HT-29 (cell line): ENCODE results near the gene SRPK1. TPM values are rescaled to one million over a fixed set of nuclear protein-coding genes. Genes with fewer than 3 reads are reported as not detected.
A peak's percentile ranks its signal among the peaks of the same experiment; 100 is the strongest.

Source experiments
- DNase-seq: peaks from one replicate; pipeline ENCODE4 v3.0.0-alpha.2; 2015; ENCODE audit warnings: low spot score
- total RNA-seq: library from RNA; depleted of rRNA; stranded (reverse); fragments of >200 nt; shearing (Covaris generic); gene quantifications from 2 replicates; pipeline ENCODE4 v1.2.3, GENCODE V29; 2014

The SRPK1 gene
- total RNA-seq, 1 experiment from 2014 or later, result 59.8 TPM

DNA sequence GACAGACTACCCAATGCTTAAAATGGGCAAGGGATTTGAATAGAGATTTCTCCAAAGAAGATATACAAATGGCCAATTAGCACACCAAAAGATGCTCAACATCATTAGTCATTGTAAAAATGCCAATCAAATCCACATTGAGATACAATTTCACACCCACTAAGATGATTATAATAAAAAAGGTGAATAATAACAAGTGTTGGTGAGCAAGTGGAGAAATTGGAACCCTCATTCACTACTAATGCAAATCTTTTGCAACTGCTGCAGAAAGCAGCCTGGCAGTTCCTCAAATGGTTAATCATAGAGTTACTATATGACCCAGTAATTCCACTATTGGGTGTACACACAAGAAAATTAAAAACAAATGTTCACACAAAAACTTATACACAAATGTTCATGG, 103.4 kb downstream of the SRPK1 start:
- no peak for DNase-seq

DNA sequence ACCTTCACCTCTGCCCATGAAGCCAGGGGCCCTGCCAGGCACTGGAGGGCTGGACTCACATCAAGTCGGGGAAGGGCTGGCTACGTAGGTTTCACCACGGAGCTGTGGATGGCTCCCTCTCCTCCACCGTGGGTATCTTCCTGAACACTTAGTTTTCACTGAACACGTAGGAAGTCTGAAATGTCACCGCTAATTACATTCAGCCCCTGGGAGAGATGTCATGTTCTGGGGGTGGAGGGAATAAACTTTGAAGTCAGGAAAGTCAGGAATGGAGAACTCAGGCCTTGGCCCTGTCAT, 109.3 kb downstream of the SRPK1 start:
- no peak for DNase-seq

DNA sequence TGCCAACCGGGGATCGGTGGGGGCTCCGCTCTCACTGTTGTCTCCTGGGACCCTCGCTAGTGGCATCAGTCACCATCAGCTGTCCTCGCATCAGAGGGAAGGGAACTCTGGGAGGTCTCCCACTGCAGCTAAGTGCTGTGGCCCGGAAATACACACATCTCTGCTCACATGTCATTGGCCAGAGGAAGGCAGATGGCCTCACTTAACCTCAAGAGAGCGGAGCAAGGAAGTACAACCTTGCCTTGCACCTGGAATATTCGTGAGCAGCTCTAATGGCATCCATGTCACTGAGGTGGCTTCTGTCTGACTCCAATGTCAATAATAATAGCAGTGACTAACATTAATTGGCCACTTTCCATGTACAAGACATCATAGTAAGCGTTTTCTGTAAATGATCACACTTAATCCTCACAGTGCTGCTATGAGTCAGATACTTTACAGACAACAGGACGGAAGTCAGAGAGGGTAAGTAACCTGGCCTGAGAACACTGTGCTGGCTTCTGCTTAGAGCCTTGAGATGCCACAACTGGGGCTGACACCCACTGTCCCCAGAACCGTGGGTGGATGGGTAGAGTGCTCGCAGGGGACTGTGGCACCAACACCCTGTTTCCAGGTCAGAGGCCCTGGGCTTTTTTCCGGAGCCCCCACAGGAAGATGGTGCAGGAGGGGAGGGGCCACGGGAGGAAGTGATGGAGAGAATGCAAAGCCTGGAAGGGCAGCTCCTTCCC, 109.8 kb downstream of the SRPK1 start:
- DNase-seq, result peak; percentile 83

DNA sequence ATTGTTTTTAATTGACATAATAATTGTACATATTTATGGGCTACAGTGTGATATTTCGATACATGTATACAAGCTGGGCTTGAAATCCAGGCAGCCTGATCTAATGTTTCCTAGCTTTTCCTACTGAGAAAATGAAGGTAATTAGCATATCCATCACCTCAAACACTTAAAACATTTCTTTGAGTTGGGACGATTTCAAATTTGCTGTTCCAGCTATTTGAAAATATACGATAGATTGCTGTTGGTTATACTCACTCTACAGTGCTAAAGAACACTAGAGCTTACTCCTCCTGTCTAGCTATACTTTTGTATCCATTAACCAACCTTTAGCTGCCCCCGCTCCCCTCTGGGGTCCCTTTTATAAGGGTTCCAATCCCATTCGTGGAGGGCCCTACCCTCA, 111.1 kb downstream of the SRPK1 start:
- DNase-seq, result no peak

DNA sequence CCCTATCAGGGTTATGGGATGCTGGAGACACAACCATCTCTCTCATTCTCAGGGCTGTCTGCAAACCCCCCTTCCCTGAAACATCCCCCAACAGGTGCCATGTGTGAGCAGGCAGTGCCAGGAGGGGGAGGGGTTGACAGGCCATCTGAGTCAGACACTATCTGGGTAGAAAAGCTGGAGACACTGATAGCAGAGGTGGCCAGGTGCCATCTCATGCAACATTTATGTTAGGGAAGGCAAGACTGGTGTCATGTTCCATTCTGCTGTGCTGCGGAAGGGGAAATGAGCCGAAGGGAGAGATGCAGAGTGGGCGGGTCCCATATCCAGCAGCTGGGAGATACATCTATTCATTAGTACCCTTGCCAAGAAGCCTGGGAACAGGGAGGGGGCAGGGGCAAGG, 112.2 kb downstream of the SRPK1 start:
- DNase-seq, result no peak

DNA sequence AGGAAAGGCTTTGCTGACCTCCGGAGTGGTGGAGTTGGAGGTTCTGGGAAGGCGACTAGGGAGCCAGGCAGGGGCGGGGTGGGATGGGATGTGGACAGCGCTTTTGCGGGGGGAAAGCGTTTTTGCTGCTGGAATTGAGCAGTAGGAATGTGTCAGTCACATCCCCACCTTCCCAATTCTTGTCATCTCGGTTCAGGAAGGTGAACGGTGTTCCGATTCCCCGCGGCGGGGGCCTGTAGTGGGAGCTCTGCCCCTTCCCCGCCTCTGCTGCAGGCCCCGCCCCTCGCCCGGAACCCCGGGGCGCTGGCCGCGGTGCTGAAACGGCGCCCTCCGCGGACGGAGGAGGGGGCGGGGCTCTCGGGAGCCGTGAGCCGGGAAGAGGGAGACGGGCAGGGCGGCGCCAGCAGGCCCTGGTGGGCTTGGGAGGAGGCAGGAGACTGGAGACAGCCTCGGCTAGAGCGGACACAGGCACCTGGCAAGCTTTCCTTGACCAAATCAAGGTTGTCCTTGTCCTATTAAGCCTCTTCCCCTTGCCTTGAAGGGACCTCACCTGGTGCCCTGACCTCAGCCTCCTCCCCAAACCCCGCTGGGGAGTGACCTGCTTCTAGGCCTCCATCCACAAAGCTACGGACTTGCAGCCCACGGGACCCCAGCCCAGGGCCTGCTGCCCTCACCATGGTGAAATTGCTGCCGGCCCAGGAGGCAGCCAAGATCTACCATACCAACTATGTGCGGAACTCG, 115.7 kb downstream of the SRPK1 start, which contains the start of gene LHFPL5:
Gene LHFPL5 (plus strand): TSS at position 357 of the 741 bp plus-strand sequence. CDS start 319 bp downstream, at position 676.
- peak; percentile 18 for DNase-seq

DNA sequence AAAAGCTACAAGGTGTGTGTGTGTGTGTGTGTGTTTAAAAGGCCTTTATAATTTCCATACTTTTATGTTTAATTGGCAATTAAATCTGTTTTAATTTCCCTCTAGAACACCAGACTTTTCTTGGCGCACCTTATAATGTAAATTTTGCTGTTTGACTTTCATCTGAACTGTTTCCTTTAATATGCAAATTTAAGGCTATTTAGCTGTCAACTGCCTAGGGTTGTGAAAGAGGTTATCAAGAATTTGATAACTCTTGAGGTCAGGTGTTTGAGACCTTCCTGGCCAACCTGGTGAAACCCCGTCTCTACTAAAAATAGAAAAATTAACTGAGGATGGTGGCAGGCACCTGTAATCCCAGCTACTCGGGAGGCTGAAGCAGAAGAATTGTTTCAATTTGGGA, 119.8 kb downstream of the SRPK1 start:
- DNase-seq, result no peak

DNA sequence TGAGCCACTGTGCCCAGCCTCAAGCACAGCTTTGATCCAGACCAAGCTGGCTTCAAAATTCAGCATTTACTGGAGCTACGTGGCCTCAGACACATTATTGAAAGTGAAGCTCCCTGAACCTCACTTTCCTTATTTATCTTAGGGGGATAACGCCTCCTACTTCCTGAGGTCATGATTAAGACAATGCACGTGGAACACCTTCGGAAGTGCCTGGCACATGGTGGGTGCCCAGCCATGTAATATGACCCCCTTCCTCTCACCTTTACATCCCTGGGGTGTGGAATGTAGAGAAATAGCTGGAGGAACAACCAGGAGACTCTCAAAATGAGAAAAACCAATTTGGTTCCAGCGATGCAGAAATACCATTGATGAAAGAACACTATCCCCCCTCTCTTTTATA, 122.2 kb downstream of the SRPK1 start:
- DNase-seq, result no peak

DNA sequence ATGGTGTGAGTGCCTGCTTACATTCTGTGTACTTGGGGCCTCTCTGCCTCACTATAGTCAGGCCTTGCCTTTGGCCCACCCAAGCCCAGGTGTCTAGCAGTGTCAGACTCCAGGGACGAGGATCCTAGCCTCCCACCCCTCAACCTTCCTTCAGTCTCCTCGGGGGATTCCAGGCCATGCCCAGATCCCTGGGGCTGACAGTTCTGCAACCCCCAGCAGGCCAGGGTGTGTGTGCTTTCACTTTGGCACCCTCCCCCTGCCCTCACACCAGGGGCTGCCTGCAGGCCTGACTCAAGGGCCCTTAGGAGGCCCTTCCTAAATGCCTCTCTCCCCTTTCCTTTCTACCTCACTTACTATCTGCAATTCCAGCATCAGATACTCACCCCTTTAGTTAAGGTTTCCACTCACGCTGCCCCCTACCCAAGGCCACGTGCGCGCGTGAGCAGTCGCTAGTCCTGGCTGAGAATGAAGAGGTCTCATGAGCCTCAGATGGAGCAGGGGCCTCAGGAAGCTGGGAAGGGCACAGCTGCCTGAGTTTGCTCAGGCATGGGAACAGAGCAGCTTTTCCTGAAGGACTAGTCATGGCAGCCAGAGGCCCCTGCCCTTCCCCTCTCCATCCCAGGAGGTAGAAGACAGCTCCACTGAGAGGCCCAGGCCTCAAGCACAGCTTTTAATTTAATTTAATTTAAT, 122.9 kb downstream of the SRPK1 start:
- no peak for DNase-seq

DNA sequence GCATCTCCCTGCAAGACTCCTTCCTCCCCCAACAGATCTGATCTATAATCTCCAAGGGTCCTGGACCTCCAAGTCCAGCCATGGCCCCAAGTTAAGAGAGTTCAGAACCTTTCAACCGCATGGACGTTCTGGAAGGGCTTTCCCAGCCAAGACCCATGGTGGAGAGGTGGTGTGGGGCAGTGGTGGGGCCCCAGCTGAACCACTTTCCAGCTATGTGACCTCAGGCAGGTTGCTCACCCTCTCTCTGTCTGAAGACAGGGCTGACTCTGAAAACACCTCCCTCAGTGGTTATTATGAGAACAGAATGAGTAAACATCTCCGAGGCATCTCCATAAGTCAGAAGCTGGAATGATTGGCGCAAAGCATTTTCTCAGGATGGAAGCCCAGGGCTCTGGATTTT, 124.7 kb downstream of the SRPK1 start:
- no peak for DNase-seq

DNA sequence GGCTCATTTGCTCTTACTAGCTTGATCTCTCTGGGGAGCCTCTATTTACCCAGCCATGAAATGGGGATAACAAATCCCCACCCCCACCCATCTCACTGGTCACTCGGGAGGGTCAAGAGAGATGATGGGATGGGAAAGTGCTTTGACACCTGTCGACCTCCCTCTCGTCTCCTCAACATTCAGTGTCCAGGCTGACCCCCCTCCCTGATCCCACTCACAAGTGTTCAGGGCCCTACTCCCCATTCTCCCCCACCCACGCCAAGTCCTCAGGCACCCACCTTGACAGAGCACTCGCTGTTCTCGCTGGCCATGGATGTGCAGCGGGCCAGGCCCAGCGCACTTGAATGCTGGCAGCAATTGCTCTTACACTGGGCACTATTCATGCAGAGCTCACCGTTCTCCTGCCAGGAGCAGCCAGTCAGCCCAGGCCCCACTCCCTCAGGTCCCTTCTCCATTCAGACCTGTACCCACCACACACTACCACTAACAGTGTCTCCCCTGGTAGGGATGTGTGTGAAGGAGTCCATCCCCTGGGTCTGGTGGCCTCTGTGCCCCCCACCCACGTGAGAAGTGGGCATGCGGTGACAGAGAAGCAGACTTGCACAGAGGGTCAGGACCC, 125.3 kb downstream of the SRPK1 start:
- no peak for DNase-seq

DNA sequence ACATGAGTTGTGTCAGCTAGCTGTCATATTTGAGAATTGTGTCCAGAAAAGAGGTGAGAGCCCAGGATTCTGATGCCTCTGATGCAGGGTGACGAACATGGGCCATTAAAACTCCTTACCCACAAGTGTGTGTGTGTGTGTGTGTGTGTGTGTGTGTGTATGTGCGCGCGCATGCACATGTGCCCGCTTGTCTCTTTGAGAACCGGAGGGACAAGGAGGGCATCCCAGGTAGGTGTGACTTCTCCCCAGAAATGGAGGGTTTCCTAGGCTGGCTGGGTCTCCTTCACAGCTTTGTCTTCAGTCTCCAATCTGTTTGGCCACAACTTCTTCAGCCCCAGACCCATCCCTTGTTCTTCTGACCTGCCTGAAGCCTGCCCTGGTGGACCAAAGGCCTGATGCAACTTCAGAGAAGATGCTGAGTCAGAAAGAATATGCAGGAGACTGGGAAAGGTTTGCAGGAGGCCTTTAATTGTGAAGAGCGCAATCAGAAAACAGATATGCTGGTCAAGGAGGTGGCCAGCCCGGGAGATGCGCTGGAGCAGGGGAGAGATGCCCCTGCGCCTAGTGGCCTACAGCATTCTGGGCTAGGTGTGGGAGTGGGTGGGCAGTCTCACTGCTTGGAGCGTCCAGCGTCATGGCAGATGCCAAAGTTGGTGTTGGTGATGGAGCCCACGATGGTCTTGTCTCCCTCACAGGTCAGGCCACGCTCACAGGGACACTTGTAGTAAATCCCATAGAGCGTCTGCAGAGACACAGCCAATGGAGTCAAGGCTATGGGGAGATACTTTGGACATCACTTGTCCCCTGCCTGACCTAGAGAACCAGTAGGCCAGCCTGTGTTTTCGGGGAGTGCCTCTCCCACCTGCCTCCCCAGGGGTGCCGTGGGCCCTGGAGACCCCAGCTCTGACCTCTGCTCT, 126.1 kb downstream of the SRPK1 start:
- DNase-seq, result no peak

DNA sequence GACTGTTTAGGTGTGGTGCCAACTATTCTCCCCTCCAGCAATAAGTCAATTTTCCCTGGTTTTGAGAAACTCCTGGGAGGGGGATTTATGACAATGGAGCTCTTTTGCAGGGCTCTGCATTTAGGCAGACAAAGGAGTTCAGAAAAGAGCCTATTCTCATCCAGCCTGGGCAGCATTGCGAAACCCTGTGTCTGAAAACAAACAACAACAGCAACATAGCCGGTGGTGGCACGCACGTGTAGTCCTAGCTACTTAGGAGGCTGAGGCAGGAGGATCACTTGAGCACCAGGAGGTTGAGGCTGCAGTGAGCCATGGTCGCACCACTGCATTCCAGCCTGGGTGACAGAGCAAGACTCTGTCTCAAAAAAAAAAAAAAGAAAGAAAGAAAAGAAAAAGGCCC, 130.2 kb downstream of the SRPK1 start:
- DNase-seq, result no peak

DNA sequence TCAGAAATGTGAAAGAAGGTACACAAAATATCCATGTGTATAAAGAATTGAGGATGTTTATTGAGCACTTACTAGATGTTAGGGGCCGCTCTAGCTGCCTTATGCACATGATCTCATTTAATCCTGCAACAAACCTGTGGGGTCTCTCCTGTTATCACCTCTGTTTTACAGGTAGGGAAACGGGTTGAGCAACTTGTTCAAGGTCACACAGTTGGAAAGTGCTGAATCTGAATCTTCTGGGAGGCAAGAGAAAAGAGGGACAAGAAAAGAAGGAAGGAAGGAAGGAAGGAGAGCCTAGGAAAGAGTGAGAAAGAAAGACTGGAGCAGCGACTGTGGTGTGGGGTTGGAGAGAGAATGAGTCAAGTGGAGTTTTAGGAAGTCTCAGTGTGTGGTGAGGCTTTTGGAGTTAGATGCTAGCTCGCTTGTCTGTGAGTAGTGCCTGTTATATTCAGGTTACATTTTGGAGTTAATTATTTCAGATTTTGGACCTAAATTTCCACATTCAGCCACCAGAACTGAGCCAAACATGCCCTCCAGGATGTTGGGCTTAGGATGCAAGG, 132.4 kb downstream of the SRPK1 start:
- no peak for DNase-seq

DNA sequence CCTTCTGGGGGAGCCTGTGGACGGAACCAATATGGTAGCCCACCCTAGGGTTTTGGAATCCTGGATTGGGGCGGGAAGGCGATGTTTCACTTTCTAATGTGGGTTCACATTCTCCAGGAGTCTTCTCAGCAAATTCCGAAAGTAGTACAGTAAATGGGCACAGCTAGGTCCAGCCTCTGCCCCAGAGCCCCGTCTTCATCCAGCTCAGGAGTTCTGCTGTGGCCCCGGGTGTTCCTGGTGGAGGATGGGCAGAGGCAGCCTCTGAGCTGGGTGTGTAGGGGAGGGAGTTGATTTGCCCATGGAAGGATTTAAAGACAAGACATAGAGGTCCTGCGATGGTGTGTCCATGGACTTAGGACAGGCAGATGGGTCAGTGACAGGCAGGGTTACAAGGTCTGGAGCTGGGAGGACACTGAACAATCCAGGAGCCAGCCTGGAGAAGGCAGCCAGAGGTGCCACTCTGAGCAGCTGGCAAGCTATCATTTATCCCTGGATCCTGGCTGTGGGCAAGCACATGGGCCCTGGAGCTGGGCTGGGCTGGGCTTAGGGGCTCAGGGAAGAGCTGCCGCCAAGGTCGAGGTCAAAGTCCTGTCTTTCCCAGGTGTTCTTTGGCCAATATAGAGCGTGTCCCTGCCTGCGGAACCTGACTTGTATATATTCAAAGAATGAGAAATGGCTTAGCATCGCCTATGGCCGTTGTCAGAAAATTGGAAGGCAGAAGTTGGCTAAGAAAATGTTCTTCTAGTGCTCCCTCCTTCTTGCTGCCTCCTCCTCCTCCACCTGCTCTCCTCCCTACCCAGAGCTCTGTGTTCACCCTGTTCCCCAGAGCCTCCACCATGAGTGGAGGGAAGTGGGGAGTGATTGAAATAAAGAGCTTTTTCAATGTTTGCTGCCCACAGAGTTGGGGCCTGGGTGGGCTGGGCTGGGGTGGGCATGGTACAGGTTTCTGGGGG, 133.4 kb downstream of the SRPK1 start:
- DNase-seq, result no peak

DNA sequence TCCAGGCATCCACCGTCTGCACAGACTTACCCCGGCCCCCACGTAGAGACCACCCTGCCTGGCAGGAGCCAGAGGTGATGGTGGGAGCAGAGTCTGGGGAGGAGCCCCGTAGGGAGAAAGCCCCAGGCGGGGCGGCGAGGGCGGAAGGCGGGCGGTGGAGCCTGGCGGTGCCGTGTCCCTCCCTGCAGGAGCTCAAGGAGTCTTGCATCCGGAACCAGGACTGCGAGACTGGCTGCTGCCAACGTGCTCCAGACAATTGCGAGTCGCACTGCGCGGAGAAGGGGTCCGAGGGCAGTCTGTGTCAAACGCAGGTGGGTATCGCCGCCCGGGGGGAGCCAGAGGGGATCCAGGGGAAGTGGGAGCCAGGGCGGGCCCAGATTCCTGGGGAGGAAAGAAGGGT, 134.1 kb downstream of the SRPK1 start:
- DNase-seq, result no peak

DNA sequence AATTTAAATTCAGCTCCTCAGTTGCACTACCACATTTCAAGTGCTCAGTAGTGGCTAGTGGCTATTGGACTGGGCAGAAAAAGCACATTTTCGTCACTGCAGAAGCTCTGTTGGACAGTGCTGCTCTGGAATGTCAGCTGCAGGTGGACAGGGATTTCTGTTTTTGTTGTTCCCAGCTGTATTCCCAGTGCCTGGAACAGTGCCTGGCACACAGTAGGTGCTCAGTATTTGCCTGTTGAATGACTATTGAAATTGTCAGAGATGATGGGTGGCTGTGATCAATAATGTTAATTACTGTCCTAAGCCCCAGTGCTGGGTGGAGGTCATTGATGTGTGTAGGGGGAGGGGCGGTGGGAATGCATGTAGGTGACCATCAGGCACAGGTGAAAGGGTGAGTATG, 134.6 kb downstream of the SRPK1 start:
- no peak for DNase-seq

DNA sequence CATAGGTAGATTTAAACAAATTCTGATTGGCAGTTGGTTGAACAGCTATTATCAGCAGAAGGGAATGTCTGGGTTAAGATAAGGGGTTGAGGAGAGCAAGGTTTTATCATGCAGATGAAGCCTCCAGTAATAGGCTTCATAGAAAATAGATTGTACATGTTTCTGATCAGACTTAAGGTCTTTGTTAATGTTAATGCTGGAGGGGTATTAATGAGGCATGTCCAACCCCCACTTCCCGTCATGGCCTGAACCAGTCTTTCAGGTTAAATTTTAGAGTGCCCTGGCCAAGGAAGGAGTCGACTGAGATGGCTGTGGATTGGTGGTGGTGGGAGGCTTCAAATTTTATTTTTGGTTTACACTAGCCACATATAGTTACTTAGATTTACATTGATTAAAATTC, 136.7 kb downstream of the SRPK1 start:
- DNase-seq, result no peak
